Amniotic stem cell (primary cell): ENCODE data around the gene SPRED3.

Experiments
- DNase-seq: peaks from one replicate; lab custom pipeline; 2025; lab: John Stamatoyannopoulos, UW

Gene SPRED3

GRCh38 chr19:38371081-38371480 lies 17.4 kb upstream of the SPRED3 start:
- DNase-seq: no peak

GRCh38 chr19:38373907-38374331 lies 14.6 kb upstream of the SPRED3 start:
- DNase-seq: no peak

- DNase-seq: peak; percentile 98
Observed at GRCh38 chr19:38374332-38375097, 14.0 kb upstream of the SPRED3 start, which contains the start of gene PSMD8. TSS of gene PSMD8 (plus strand) at chr19:38374571. CDS start at chr19:38374602, 31 bp downstream.

- no peak for DNase-seq
Observed at GRCh38 chr19:38375098-38375493, 13.4 kb upstream of the SPRED3 start.

- no peak for DNase-seq
Observed at GRCh38 chr19:38375748-38376147, 12.7 kb upstream of the SPRED3 start.

GRCh38 chr19:38376576-38376975 lies 11.9 kb upstream of the SPRED3 start:
- DNase-seq: no peak

- no peak for DNase-seq
Observed at GRCh38 chr19:38377052-38377451, 11.4 kb upstream of the SPRED3 start.

- DNase-seq: no peak
Observed at GRCh38 chr19:38378866-38379265, 9.6 kb upstream of the SPRED3 start.

GRCh38 chr19:38381138-38381537 lies 7.4 kb upstream of the SPRED3 start:
- no peak for DNase-seq

GRCh38 chr19:38383184-38383583 lies 5.3 kb upstream of the SPRED3 start:
- no peak for DNase-seq

- DNase-seq: no peak
Observed at GRCh38 chr19:38383743-38384142, 4.8 kb upstream of the SPRED3 start.

GRCh38 chr19:38384209-38385027 lies 4.1 kb upstream of the SPRED3 start:
- DNase-seq: no peak

- no peak for DNase-seq
Observed at GRCh38 chr19:38385057-38385803, 3.3 kb upstream of the SPRED3 start.

GRCh38 chr19:38385804-38386257 lies 2.7 kb upstream of the SPRED3 start:
- DNase-seq: no peak

GRCh38 chr19:38386300-38386970 lies 2.1 kb upstream of the SPRED3 start:
- no peak for DNase-seq

GRCh38 chr19:38386971-38387549 lies 1.4 kb upstream of the SPRED3 start:
- DNase-seq: no peak

GRCh38 chr19:38387550-38388348 lies 748 bp upstream of the SPRED3 start, which contains the start of gene GGN:
TSS of gene GGN (minus strand) at chr19:38388034. CDS start at chr19:38387261, 773 bp downstream.
- DNase-seq: peak; percentile 94

- peak; percentile 67 for DNase-seq
Observed at GRCh38 chr19:38389101-38389925, 816 bp downstream of the SPRED3 start.
